Peyer's patch (tissue), 4 donors: Measurements from ENCODE around the gene EFNA5. TPM values are rescaled to one million over a fixed set of nuclear protein-coding genes. Genes with fewer than 3 reads are reported as not detected.

ENCODE experiments used
- DNase-seq, 3 donors: peaks; one replicate each; pipeline ENCODE4 v3.0.0-alpha.2; 2017 to 2019
- H3K27ac ChIP-seq, 4 donors: fragments of 200-600 bp; sonication (generic); one replicate each; pipeline ENCODE4 v1.5.1; 2016 to 2019
- H3K27me3 ChIP-seq, 2 donors: fragments of 200-600 bp; sonication (generic); one replicate each; pipeline ENCODE4 v1.5.1; 2019
- H3K36me3 ChIP-seq, 3 donors: fragments of 200-600 bp; sonication (generic); one replicate each; pipeline ENCODE4 v1.5.1; 2016 to 2019
- H3K4me1 ChIP-seq, 4 donors: fragments of 200-600 bp; sonication (generic); one replicate each; pipeline ENCODE4 v1.5.1; 2016 to 2019
- H3K4me3 ChIP-seq, 4 donors: fragments of 200-600 bp; sonication (generic); 1 replicate in 3 of 4; 2 replicates in 1 of 4; pipeline ENCODE4 v1.5.1; 2016 to 2019; ENCODE audit warnings: mild to moderate bottlenecking in 1 of 4
- H3K9me3 ChIP-seq, 4 donors: fragments of 200-600 bp; sonication (generic); one replicate each; pipeline ENCODE4 v1.5.1; 2016 to 2019; ENCODE audit warnings: mild to moderate bottlenecking in 1 of 4
- POLR2A ChIP-seq, 2 donors: fragments of 450-650 bp; IDR thresholded peaks; one replicate each; pipeline ENCODE4 v1.5.1; 2017; ENCODE audit warnings: antibody characterized with exemption in 2 of 2, mild to moderate bottlenecking in 2 of 2, moderate library complexity in 2 of 2
- total RNA-seq, 4 donors: library from RNA; depleted of rRNA; stranded (reverse); fragments of >200 nt; gene quantifications; one replicate each; pipeline ENCODE4 v1.1.0, GENCODE V29; 2016
- TF ChIP-seq, protein P1 (sequence below), 6 experiments: fragments of 450-650 bp in 4 of 6; fragments of 200-600 bp in 2 of 6; sonication (generic) in 1 of 6; IDR thresholded peaks; one replicate each; pipeline ENCODE4 v1.5.1; 2017 to 2019; ENCODE audit warnings: antibody characterized with exemption in 6 of 6, mild to moderate bottlenecking in 3 of 6, moderate library complexity in 1 of 6

The EFNA5 gene
- total RNA-seq, 4 donors from 2014 or later = 1.1 to 27.5 (median 1.1) TPM; not detected in 1

GRCh38 chr5:107582625-107583024 lies 88.1 kb downstream of the EFNA5 start:
- no peak for DNase-seq
- TF ChIP-seq, protein P1, sequence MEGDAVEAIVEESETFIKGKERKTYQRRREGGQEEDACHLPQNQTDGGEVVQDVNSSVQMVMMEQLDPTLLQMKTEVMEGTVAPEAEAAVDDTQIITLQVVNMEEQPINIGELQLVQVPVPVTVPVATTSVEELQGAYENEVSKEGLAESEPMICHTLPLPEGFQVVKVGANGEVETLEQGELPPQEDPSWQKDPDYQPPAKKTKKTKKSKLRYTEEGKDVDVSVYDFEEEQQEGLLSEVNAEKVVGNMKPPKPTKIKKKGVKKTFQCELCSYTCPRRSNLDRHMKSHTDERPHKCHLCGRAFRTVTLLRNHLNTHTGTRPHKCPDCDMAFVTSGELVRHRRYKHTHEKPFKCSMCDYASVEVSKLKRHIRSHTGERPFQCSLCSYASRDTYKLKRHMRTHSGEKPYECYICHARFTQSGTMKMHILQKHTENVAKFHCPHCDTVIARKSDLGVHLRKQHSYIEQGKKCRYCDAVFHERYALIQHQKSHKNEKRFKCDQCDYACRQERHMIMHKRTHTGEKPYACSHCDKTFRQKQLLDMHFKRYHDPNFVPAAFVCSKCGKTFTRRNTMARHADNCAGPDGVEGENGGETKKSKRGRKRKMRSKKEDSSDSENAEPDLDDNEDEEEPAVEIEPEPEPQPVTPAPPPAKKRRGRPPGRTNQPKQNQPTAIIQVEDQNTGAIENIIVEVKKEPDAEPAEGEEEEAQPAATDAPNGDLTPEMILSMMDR (IDR thresholded peaks at IDR 0.05) = no peak
- TF ChIP-seq POLR2A (IDR thresholded peaks at IDR 0.05) = no peak
- Histone ChIP-seq H3K4me1 (no peaks in the 10 kb centered on the region), H3K36me3 (no peaks in the 10 kb centered on the region), H3K27me3 (no peaks in the 10 kb centered on the region), H3K27ac (no peak overlapping the region), H3K4me3 (no peak overlapping the region), H3K9me3 (no peaks in the 10 kb centered on the region)

GRCh38 chr5:107580889-107581820 lies 89.6 kb downstream of the EFNA5 start:
- TF ChIP-seq, protein P1 (IDR thresholded peaks at IDR 0.05) = no peak
- no peak for TF ChIP-seq POLR2A (IDR thresholded peaks at IDR 0.05)
- no peaks in the 10 kb centered on the region for H3K27me3 ChIP-seq
- no peaks in the 10 kb centered on the region for H3K4me1 ChIP-seq
- H3K9me3 ChIP-seq = no peaks in the 10 kb centered on the region
- no peaks in the 10 kb centered on the region for H3K36me3 ChIP-seq
- no peak overlapping the region for H3K4me3 ChIP-seq
- DNase-seq = no peak
- peak overlapping the region in 1 of 4 donors; percentile 7 for H3K27ac ChIP-seq

- H3K4me3 ChIP-seq = no peak overlapping the region
- H3K4me1 ChIP-seq = no peaks in the 10 kb centered on the region
- H3K27me3 ChIP-seq = no peaks in the 10 kb centered on the region
- H3K9me3 ChIP-seq = no peaks in the 10 kb centered on the region
- DNase-seq = no peak
- no peak overlapping the region for H3K27ac ChIP-seq
- H3K36me3 ChIP-seq = no peaks in the 10 kb centered on the region
- no peak for TF ChIP-seq POLR2A (IDR thresholded peaks at IDR 0.05)
- TF ChIP-seq, protein P1 (IDR thresholded peaks at IDR 0.05) = no peak
Measured at GRCh38 chr5:107578051-107578635, 92.6 kb downstream of the EFNA5 start.

GRCh38 chr5:107577394-107577950 lies 93.3 kb downstream of the EFNA5 start:
- no peak for DNase-seq
- no peaks in the 10 kb centered on the region for H3K27me3 ChIP-seq
- H3K27ac ChIP-seq = no peak overlapping the region
- H3K9me3 ChIP-seq = no peaks in the 10 kb centered on the region
- H3K4me3 ChIP-seq = no peak overlapping the region
- H3K36me3 ChIP-seq = no peaks in the 10 kb centered on the region
- TF ChIP-seq, protein P1 (IDR thresholded peaks at IDR 0.05) = no peak
- no peak for TF ChIP-seq POLR2A (IDR thresholded peaks at IDR 0.05)
- no peaks in the 10 kb centered on the region for H3K4me1 ChIP-seq

DNA sequence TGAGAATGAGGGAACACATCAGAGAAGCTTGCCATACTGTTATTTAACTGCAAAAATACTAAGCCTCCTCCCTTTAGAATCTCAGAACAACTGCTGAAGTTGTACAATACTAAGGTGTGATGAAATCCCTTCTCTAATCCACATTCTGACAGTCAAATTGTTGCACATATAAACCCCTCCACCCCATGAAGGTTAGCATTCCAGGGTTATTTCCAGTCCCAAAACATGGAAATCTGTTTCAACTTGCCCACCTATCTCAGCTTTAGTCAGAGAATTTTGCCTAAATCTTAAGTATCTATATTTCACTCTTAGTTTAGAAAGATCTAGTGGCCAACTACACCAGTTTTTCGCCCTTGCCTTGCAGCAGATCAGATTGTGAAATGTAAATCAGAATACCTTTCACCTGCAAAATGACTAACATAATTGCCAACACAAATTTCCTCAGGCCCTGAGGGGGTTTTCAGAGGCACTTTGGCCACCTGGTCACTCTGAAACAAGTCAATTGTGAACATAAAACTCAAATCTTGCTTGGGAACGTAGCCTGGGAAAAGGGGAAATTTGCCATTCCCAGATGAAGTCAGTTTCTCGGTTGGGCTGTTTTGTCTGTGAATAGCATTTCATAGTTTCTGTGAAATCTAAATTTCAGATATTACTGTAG lies 93.9 kb downstream of the EFNA5 start:
- Histone ChIP-seq H3K4me3 (no peak overlapping the region), H3K9me3 (no peaks in the 10 kb centered on the region), H3K27ac (no peak overlapping the region), H3K27me3 (no peaks in the 10 kb centered on the region), H3K36me3 (no peaks in the 10 kb centered on the region), H3K4me1 (no peaks in the 10 kb centered on the region)
- no peak for DNase-seq
- TF ChIP-seq, protein P1 (IDR thresholded peaks at IDR 0.05) = no peak
- no peak for TF ChIP-seq POLR2A (IDR thresholded peaks at IDR 0.05)
